H54 (cell line): ENCODE results near the gene IKBKE.

Experiments
- DNase-seq: peaks from one replicate; pipeline ENCODE4 v3.0.0; 2011; ENCODE audit warnings: low spot score, mixed read lengths; ENCODE audit not compliant: insufficient read length
- FAIRE-seq: peaks from 3 replicates; lab custom pipeline; 2011; peaks lifted over from hg19 to GRCh38; lab: Jason Lieb, UNC
- POLR2A ChIP-seq: IDR thresholded peaks from 2 replicates; pipeline ENCODE4 v1.6.1; 2011; ENCODE audit warnings: low read depth, mild to moderate bottlenecking, low read length

The IKBKE gene

GRCh38 chr1:206489980-206490770, 19.9 kb downstream of the IKBKE start:
- no peak for FAIRE-seq
- no peak for TF ChIP-seq POLR2A
- DNase-seq, result peak; percentile 64

GRCh38 chr1:206490771-206491405, 20.6 kb downstream of the IKBKE start:
- no peak for FAIRE-seq
- TF ChIP-seq POLR2A, result no peak
- no peak for DNase-seq

GRCh38 chr1:206491616-206492015, 21.3 kb downstream of the IKBKE start:
- FAIRE-seq (no peak), DNase-seq (no peak)
- TF ChIP-seq POLR2A, result no peak

- no peak for FAIRE-seq
- no peak for TF ChIP-seq POLR2A
- DNase-seq, result no peak
Observed at GRCh38 chr1:206492589-206492988, 22.3 kb downstream of the IKBKE start.

GRCh38 chr1:206493279-206493678, 23.0 kb downstream of the IKBKE start:
- no peak for TF ChIP-seq POLR2A
- no peak for DNase-seq
- FAIRE-seq, result no peak

- TF ChIP-seq POLR2A, result no peak
- DNase-seq (no peak), FAIRE-seq (no peak)
Observed at GRCh38 chr1:206495011-206495461, 24.8 kb downstream of the IKBKE start.

- TF ChIP-seq POLR2A, result no peak
- DNase-seq (no peak), FAIRE-seq (no peak)
Observed at GRCh38 chr1:206495493-206496046, 25.3 kb downstream of the IKBKE start.

- TF ChIP-seq POLR2A, result no peak
- DNase-seq, result no peak
- no peak for FAIRE-seq
Observed at GRCh38 chr1:206496131-206496793, 26.0 kb downstream of the IKBKE start.

GRCh38 chr1:206497363-206497762, 27.1 kb downstream of the IKBKE start:
- DNase-seq, result no peak
- no peak for FAIRE-seq
- no peak for TF ChIP-seq POLR2A

- FAIRE-seq, result no peak
- no peak for DNase-seq
- TF ChIP-seq POLR2A, result no peak
Observed at GRCh38 chr1:206497774-206498173, 27.5 kb downstream of the IKBKE start.

GRCh38 chr1:206498685-206499084, 28.4 kb downstream of the IKBKE start:
- FAIRE-seq, result no peak
- TF ChIP-seq POLR2A, result no peak
- DNase-seq, result no peak

GRCh38 chr1:206500046-206500445, 29.8 kb downstream of the IKBKE start:
- DNase-seq (no peak), FAIRE-seq (no peak)
- TF ChIP-seq POLR2A, result no peak

- FAIRE-seq, result no peak
- no peak for TF ChIP-seq POLR2A
Observed at GRCh38 chr1:206501881-206502280, 31.6 kb downstream of the IKBKE start.

GRCh38 chr1:206502403-206502802, 32.1 kb downstream of the IKBKE start:
- FAIRE-seq (no peak), DNase-seq (no peak)
- no peak for TF ChIP-seq POLR2A

More at GRCh38 chr1:206501881-206502280, 31.6 kb downstream of the IKBKE start:
- no peak for DNase-seq
